GM12874 (cell line): Measurements from ENCODE around the gene PCBP1.

ENCODE experiments used
- CTCF ChIP-seq: IDR thresholded peaks from 2 replicates; pipeline ENCODE4 v1.5.1; 2011; ENCODE audit warnings: low read depth, mild to moderate bottlenecking, control low read depth, low read length, moderate library complexity; ENCODE audit not compliant: insufficient read depth

PCBP1 gene

DNA sequence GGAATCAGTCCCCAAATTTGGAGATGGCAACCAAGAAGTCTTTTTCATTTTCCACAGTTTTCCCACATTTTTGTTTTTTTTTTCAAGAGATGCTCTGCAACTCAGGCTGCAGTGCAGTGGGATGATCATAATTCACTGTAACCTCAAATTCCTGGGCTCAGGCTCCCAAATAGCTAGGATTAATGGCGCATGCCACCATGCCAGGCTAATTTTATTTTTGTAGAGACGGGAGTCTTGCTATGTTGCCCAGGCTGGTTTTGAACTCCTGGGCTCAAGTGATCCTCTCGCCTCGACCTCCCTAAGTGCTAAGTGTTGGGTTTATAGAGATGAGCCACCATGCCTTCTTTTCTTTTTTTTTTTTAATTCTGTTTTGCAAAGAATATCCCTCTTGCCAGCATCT is 35.2 kb downstream of the PCBP1 start:
- TF ChIP-seq CTCF, result no peak

DNA sequence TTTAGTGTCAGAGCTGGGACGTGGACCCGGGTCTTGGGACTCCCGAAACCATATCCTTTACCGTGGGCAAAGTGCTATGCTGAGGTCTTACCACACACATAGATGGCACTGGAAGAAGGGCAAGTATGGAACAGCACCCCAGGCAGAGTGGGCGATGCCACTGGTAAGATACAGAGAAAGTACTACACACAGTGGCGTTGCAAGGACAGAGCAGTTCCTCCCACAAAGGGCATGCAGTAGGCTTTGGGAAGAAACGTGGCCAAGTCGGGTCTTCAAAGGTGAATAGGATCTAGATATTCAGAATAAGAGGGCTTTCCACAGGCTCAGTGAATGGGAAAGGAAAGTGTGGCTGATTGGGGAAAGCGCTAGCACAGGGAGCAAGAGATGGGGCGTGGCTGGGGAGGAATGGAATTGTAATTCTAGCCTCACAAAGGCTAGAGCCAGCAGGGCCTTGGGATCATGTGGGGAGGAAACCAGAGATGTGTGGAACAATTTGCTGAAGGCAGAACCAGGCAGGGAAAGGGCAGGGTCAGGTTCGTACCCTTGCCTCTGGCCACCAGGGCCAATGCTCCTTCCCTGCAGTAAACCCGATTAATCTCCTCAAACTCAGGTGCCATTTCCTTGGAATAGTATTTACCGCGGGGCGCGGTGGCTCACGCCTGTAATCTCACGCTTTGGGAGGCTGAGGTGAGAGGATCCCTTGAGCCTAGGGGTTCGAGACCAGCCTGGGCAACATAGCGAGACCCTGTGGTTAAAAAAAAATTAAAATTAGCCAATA is 36.0 kb downstream of the PCBP1 start:
- TF ChIP-seq CTCF, result no peak

GRCh38 chr2:70123829-70124116 is 36.5 kb downstream of the PCBP1 start:
- no peak for TF ChIP-seq CTCF

DNA sequence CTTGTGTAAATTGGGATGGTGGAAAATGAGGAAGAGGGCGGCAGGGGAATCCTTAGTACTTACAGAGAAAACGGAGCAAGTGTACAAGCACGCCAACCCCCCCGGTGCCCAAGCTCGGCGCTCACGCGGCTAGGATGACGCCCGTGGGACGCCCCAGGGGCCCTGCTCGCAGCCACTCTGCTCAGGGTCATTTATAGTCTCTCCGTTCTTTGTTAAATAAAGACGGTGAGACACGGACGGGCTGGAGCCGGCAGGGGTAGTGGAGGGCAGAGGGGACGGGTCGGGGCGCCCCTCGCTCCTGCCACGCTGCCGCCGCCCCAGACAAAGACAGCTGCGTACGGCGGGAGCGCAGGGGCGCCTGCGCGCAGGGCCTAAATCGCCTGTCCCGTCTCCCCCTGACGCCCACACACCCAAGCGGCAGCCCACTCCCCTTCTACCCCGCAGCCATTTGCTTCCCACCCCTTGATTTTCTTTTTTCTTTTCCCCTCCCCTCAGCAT is 37.8 kb downstream of the PCBP1 start:
- no peak for TF ChIP-seq CTCF

GRCh38 chr2:70125498-70125898 is 38.2 kb downstream of the PCBP1 start:
- TF ChIP-seq CTCF, result no peak

- no peak for TF ChIP-seq CTCF
Observed at GRCh38 chr2:70126413-70126812, 39.1 kb downstream of the PCBP1 start.

DNA sequence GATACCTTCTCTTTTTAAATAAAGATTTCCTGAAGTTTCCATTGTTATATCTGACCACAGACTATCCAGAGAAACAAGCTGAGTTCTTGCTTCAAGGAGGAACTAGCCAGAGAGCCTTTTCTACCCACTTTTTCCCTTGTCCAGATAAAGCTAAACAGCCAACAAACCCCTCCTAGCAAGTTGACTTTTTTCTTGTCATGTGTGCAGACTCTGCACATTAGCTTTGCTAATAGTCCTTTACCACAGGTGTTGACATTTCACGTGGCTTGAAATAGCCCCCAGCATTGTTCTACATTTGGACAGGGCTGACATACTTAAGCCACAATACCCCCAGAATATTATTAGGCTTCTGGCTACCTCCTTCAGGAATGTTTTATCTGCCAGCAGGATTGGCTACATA is 40.7 kb downstream of the PCBP1 start:
- no peak for TF ChIP-seq CTCF
